HG03097 (cell line): ENCODE data around the gene DHDH.
"Not testable (repeated sequence)": the region's sequence is repeated elsewhere in the genome, so short reads cannot be mapped to it uniquely, and the experiment has no call there.

Experiments used
- ATAC-seq: cut with Tn5 transposase; IDR thresholded peaks from one replicate; pipeline ENCODE4 v1.9.1; 2021; ENCODE audit not compliant: unreplicated experiment, low FRiP score

The DHDH gene

DNA sequence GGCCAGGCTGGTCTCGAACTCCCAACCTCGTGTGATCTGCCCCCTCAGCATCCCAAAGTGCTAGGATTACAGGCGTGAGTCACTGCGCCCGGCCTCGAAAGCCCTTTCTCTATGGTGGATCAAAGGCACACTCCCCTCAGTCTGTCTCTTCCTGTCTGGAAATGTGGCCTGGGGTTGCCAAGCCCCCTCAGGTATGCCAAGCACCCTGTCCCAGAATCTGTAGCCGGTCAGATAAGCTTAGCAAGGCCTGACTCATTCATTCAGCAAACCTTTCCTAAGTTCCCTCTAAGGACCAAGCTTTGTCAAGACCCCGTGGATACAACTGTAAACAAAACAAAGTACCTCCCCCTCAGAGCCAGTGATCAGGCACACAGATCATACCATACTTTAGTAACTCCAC lies 19.3 kb upstream of the DHDH start:
- no peak for ATAC-seq

DNA sequence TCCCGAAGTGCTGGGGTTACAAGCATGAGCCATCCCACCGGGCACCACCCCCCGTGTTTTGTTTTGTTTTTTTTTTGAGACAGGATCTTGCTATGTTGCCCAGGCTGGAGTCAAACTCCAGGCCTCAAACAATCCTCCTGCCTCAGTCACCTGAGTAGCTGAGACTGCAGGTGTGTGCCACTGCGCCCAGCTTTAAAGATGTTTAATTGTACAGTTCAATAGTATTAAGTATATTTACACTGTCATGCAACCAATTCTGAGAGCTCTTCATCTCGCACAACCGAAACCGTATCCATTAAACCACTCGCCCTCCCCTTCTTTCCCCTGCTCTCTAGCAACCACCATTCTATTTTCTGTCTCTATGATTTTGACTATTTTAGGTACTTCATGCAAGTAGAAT lies 17.7 kb upstream of the DHDH start:
- ATAC-seq: no peak

DNA sequence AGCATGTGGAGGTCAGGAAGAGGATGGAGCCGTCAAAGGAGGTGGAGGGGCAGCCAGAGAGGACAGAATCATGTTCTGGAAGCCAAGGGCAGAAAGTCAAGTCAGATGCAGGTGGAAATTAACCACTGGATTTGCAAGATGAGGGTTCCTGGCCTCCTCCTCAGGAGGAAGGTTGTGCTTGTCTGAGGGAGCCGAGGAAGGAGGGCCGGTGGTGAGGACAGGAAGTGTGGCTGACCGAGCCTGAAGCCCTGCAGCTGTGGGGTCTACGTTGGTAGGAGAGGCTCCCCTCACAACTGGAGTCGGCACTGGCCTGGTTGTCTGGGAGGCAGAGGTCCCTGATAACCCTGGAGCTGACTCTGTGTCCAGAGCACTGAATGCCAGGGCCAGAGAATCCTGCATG lies 15.4 kb upstream of the DHDH start:
- no peak for ATAC-seq

DNA sequence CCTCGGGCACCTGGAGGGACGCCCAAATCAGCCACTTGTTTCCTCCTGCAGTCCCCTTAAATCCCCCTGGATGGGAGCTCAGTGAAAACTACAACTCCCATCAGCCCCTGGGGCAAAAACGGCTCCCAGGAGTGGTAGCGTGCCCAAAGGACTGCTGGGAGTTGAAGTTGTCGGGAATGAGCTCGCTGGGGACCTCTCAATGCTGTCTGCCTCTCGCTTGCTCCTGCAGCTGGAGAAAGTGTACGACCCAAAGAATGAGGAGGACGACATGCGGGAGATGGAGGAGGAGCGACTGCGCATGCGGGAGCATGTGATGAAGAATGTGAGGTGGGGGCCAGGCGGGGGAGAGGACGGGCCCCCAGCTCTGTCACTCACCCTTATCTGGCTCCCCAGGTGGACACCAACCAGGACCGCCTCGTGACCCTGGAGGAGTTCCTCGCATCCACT lies 14.7 kb upstream of the DHDH start:
- no peak for ATAC-seq

DNA sequence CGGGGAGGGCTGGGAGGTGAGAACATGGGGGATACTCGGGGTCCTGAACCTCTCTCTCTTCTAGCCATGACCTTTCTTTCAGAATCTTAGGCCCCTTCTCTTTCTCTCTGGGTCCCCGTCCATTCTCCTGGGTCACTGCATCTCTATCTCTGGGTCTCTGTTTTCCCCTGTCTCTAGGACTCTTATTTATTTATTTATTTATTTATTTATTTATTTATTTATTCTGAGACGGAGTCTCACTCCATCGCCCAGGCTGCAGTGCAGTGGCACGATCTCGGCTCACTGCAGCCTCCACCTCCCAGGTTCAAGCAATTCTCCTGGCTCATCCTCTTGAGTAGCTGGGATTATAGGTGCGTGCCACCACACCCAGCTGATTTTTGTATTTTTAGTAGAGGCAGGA lies 14.2 kb upstream of the DHDH start:
- ATAC-seq: not testable (repeated sequence)

DNA sequence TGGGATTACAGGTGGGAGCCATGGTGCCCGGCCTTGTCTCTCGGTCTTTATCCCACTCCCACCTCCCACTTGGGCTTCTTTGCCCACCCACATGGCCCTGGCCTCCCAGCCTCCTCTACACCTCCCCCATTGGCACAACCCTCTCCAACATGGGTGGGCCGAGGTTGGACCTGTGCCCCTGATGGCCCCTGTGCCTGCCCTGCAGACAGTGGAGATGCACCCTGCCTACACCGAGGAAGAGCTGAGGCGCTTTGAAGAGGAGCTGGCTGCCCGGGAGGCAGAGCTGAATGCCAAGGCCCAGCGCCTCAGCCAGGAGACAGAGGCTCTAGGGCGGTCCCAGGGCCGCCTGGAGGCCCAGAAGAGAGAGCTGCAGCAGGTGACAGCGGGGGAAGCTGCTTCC lies 12.6 kb upstream of the DHDH start:
- ATAC-seq: no peak

DNA sequence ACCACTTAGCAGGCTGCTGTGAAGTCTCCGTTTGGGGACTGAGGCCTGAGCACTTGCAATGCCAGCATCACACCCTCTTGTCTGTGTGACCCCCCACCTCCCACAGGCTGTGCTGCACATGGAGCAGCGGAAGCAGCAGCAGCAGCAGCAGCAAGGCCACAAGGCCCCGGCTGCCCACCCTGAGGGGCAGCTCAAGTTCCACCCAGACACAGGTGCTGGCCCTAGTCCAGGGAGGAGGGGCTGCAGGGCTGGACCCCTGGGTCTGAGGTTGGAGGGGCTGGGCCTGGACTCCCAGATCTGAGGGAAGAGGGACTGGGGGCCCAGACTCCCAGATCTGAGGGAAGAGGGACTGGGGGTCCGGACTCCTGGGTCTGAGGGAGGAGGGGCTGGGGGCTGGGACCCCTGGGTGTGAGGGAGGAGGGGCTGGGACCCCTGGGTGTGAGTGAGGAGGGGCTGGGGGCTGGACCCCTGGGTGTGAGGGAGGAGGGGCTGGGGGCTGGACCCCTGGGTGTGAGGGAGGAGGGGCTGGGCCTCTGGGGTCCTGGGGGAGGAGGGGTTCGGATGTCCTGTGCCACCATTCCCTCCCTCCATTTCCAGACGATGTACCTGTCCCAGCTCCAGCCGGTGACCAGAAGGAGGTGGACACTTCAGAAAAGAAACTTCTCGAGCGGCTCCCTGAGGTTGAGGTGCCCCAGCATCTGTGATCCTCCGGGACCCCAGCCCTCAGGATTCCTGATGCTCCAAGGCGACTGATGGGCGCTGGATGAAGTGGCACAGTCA lies 11.6 kb upstream of the DHDH start:
- no peak for ATAC-seq

DNA sequence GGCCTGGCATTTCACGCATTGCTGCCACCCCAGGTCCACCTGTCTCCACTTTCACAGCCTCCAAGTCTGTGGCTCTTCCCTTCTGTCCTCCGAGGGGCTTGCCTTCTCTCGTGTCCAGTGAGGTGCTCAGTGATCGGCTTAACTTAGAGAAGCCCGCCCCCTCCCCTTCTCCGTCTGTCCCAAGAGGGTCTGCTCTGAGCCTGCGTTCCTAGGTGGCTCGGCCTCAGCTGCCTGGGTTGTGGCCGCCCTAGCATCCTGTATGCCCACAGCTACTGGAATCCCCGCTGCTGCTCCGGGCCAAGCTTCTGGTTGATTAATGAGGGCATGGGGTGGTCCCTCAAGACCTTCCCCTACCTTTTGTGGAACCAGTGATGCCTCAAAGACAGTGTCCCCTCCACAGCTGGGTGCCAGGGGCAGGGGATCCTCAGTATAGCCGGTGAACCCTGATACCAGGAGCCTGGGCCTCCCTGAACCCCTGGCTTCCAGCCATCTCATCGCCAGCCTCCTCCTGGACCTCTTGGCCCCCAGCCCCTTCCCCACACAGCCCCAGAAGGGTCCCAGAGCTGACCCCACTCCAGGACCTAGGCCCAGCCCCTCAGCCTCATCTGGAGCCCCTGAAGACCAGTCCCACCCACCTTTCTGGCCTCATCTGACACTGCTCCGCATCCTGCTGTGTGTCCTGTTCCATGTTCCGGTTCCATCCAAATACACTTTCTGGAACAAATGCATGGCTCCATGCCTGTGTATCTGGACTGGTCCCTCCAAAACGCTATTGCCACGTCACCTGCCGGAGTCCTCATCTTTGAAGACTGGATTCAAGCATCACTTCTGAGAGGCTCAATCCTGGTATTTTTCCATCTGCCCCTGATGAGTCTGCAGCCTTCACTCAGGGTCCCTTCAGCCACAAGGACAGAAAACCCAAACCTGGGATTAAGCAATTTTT lies 10.7 kb upstream of the DHDH start:
- no peak for ATAC-seq

DNA sequence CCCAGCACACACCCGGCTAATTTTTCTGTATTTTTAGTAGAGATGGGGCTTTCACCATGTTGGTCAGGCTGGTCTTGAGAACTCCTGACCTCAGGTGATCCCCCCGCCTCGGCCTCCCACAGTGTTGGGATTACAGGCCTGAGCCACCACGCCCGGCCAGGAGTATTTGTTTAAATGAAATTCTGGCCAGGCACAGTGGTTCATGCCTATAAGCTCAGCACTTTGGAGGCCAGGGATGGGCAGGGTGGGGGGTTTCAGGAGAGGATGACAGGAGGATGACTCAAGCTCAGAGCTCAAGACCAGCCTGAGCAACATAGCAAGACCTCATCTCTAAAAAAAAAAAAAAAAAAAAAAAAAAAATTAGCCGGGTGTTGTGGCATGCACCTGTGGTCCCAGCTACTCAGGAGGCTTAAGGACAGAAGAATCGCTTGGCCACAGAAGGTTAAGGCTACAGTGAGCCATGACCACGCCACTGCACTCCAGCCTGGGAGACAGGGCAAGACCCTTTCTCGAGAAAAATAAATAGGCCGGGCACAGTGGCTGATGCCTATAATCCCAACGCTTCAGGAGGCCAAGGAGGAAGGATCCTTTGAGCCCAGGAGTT lies 8.2 kb upstream of the DHDH start:
- no peak for ATAC-seq

DNA sequence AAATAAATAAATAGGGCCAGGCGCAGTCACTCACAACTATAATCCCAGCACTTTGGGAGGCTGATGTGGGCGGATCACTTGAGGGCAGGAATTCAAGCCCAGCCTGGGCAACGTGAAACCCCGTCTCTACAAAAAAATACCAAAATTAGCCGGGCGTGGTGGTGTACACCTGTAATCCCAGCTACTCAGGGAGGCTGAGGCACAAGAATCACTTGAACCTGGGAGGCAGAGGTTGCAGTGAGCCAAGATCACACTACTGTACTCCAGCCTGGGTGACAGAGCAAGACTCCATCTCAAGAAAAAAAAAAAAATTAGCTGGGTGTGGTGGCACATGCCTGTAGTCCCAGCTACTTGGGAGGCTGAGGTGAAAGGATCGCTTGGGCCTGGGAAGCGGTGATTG lies 7.6 kb upstream of the DHDH start:
- ATAC-seq: not testable (repeated sequence)

DNA sequence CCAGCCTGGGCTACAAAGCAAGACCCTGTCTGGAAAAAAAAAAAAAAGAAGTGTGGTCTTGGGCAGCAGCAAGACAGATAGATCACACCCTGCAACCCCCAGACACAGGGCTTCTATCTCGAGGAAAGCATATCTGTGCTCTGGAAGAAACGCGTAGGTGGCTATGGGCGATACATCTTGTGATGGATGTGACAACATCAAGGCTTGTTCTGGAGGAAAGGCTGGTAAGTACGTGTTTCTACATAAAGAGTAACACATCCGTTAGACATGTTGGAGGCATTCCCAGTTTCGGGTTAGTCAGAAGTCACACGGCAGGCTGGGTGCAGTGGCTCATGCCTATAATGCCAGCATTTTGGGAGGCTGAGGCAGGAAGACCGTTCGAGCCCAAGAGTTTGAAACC lies 6.6 kb upstream of the DHDH start:
- no peak for ATAC-seq

DNA sequence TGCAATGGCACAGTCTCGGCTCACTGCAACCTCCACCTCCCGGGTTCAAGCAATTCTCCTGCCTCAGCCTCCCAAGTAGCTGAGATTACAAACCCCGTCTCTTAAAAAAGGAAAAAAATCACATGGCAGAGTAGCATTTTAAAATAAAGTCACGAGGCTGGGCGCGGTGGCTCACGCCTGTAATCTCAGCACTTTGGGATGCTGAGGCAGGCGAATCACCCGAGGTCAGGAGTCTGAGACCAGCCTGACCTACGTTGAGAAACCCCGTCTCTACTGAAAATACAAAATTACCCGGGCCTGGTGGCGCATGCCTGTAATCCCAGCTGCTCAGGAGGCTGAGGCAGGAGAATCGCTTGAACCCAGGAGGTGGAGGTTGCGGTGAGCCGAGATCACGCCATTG lies 5.8 kb upstream of the DHDH start:
- not testable (repeated sequence) for ATAC-seq

DNA sequence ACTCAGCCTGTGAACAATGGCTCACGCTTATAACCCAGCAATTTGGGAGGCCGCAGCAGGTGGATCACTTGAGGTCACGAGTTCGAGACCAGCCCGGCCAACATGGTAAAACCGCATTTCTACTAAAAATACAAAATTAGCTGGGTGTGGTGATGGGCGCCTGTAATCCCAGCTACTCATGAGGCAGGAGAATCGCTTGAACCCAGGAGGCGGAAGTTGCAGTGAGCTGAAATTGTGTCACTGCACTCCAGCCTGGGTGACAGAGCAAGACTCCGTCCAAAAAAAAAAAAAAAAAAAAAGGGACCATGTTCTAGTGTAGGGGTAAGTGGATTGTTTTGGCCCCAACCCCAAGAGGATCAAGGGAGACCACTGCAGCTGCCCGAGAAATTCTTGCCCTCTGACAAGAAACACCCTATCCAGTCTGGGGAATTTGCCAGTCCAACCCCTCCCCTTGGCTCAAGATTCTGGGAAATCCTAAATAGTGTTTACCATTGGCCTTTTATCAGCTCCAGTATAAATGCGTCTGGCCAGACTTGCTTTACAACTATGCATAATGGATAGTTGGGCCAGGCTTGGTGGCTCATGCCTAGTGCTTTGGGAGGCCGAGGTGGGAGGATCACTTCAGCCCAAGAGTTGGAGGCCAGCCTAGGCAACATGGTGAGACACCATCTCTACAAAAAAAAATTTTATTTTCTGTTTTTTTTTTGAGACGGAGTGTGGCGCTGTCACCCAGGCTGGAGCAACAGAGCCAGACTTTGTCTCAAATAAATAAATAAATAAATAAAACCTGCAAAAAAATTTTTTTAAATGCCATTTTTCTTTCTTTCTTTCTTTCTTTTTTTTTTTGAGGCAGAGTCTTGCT lies 5.1 kb upstream of the DHDH start:
- ATAC-seq: no peak

DNA sequence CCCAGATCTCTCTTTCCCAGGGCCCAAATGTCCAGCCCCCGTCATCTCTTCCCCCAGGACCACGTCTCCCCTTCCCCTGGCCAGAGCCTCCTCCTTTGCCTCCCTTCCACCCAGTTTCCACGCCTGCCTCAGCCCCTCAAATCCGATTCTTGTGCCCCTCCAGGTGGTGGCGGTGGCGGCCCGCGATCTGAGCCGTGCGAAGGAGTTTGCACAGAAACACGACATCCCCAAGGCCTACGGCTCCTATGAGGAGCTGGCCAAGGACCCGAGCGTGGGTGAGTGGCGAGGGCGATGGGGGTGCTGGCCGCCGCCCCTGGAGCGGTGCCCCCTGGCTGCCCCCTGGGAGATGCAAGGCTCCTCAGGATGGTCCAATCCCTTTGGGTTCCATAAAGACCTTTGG lies 1.3 kb downstream of the DHDH start:
- ATAC-seq: no peak

DNA sequence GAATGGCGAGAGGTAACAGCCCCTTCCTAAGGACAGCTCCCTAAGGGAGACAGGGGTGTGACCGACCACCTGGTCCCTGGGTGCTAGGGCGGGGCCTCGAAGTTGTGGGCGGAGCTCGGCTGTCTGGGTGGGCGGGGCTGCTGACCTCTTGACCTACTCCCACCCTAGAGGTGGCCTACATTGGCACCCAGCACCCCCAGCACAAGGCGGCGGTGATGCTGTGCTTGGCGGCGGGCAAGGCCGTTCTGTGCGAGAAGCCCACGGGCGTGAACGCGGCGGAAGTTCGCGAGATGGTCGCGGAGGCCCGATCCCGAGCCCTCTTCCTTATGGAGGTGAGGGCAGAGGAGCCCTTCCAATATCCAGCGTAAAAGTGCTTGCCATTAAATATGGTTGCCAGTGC lies 2.4 kb downstream of the DHDH start:
- no peak for ATAC-seq

DNA sequence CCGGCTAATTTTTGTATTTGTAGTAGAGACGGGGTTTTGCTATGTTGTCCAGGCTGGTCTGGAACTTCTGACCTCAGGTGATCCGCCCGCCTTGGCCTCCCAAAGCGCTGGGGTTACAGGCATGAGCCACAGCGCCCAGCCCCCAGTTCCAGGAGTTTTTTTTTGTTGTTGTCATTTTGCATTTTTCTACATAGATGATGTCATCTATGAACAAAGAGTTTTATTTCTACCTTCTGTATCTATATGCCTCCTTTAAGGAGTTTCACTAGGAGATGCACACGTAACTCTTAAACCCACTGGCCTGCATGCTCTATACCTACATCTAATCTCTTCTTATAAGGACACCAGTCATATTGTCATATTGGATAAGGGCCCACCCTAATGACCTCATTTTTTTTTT lies 4.8 kb downstream of the DHDH start:
- ATAC-seq: no peak

DNA sequence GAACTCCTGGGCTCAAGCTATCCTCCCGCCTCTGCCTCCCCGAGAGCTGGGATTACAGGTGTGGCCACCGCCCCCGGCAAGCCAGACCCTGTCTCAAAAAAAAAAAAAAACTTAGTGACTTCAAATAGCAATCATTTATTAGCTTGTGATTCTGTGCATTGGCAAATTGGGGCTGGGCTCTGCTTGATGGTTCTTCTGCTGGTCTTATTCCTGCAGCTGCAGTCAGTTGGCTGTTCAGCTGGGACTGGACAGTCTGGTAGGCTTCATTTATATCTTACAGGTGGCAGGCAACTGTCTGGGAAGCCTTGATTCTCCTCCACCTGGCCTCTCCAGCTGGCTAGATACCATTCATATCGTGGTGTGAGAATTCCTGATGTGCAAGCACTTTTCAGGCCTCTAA lies 7.4 kb downstream of the DHDH start:
- no peak for ATAC-seq

DNA sequence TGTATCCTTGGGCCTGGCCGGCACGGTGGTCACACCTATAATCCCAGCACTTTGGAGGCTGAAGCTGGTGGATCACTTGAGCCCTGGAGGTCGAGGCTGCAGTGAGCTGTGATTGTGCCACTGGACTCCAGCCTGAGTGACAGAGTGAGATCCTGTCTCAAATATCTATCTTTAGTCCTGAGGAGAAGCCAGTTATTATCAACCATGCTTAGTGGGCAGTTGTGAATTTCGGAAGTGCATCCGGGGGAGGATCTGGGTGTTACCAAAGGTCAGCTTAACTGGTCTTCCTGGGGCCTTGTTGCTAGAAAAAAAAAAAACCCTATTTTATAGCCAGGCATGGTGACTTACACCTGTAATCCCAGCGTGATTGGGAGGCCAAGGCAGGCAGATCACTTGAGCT lies 9.6 kb downstream of the DHDH start:
- no peak for ATAC-seq

DNA sequence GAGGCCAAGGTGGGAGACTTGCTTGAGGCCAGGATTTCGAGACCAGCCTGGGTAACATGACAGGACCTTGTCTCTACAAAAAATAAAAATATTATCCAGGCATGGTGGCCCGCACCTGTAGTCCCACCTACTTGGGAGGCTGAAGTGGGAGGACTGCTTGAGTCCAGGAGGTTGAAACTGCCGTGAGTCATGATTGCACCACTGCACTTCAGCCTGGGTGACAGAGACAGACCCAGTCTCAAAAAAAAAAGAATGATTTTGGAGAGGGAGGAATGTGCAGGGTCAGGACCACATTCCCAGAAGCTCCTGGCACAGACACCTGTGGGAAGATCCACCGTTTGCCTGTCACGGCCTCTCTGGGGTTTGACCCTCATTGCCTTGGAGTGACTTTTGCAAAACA lies 11.9 kb downstream of the DHDH start:
- no peak for ATAC-seq

DNA sequence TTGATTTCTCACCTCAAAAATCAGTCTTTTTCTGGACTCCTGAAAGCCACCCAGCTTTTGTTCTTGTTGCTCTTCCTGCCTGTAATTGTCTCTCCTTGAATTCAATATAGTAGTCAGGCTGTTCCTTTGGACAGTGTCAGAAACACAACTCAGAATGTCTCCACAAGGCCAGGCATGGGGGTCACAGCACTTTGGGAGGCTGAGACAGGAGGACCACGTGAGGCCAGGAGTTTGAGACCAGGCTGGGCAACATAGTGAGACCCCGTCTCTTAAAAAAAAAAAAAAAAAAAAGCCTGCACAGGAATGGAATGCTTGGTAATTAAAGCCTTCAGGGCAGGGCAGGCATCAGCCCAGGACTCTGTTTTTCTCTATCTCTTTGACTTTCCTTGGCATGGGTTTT lies 12.3 kb downstream of the DHDH start:
- ATAC-seq: no peak
